Astrocyte (in vitro differentiated cells and primary cell): ENCODE measurements around the gene FUT8. TPM values are rescaled to one million over a fixed set of nuclear protein-coding genes. Genes with fewer than 3 reads are reported as not detected.
A peak's percentile ranks its signal among the peaks of the same experiment; 100 is the strongest.

Experiments
- DNase-seq: peaks from one replicate; pipeline ENCODE4 v3.0.0-alpha.2; 2010; ENCODE audit warnings: low read depth
- FAIRE-seq: peaks from 2 replicates; lab custom pipeline; 2011; peaks lifted over from hg19 to GRCh38; lab: Jason Lieb, UNC
- H2AFZ ChIP-seq: 2 replicates; pipeline ENCODE4 v1.6.0; 2012; ENCODE audit warnings: low read depth, low read length, inconsistent platforms
- H3K27ac ChIP-seq: 2 replicates; pipeline ENCODE4 v1.5.1; 2011; ENCODE audit warnings: low read depth, low read length, inconsistent platforms
- H3K27me3 ChIP-seq: 2 replicates; pipeline ENCODE4 v1.6.0; 2011; ENCODE audit warnings: low read length, inconsistent platforms; ENCODE audit not compliant: insufficient read depth
- H3K36me3 ChIP-seq: 2 replicates; pipeline ENCODE4 v1.5.1; 2011; ENCODE audit warnings: low read length, inconsistent platforms; ENCODE audit not compliant: insufficient read depth
- H3K4me1 ChIP-seq: 2 replicates; pipeline ENCODE4 v1.5.1; 2011; ENCODE audit warnings: low read length, inconsistent platforms; ENCODE audit not compliant: insufficient read depth
- H3K4me2 ChIP-seq: 2 replicates; pipeline ENCODE4 v1.6.0; 2012; ENCODE audit warnings: low read length, inconsistent platforms
- H3K4me3 ChIP-seq: 2 replicates; pipeline ENCODE4 v1.5.1; 2011; ENCODE audit warnings: low read depth, mild to moderate bottlenecking, low read length, inconsistent platforms; ENCODE audit not compliant: insufficient read depth
- H3K79me2 ChIP-seq: 2 replicates; pipeline ENCODE4 v1.6.0; 2012; ENCODE audit warnings: mild to moderate bottlenecking, low read length, inconsistent platforms; ENCODE audit not compliant: insufficient read depth
- H3K9ac ChIP-seq: 2 replicates; pipeline ENCODE4 v1.6.0; 2012; ENCODE audit warnings: mild to moderate bottlenecking, low read length, inconsistent platforms
- H3K9me3 ChIP-seq: 2 replicates; pipeline ENCODE4 v1.5.1; 2012; ENCODE audit warnings: low read depth, mild to moderate bottlenecking, low read length, inconsistent platforms; ENCODE audit not compliant: insufficient read depth
- H4K20me1 ChIP-seq: 2 replicates; pipeline ENCODE4 v1.6.0; 2012; ENCODE audit warnings: low read length, inconsistent platforms; ENCODE audit not compliant: insufficient read depth
- H3K27ac Mint-ChIP-seq: one replicate; pipeline ENCODE4 v1.8.0; 2021; ENCODE audit warnings: mild to moderate bottlenecking, mixed read lengths; ENCODE audit not compliant: unreplicated experiment
- H3K27me3 Mint-ChIP-seq: one replicate; pipeline ENCODE4 v1.8.0; 2021; ENCODE audit warnings: low read depth, mixed read lengths; ENCODE audit not compliant: unreplicated experiment
- H3K36me3 Mint-ChIP-seq: one replicate; pipeline ENCODE4 v1.8.0; 2021; ENCODE audit warnings: low read depth, mixed read lengths; ENCODE audit not compliant: unreplicated experiment
- H3K4me1 Mint-ChIP-seq: one replicate; pipeline ENCODE4 v1.8.0; 2021; ENCODE audit warnings: low read depth, mixed read lengths; ENCODE audit not compliant: unreplicated experiment
- H3K4me3 Mint-ChIP-seq: one replicate; pipeline ENCODE4 v1.8.0; 2021; ENCODE audit warnings: mild to moderate bottlenecking, moderate library complexity, mixed read lengths; ENCODE audit not compliant: unreplicated experiment
- H3K9me3 Mint-ChIP-seq: one replicate; pipeline ENCODE4 v1.8.0; 2021; ENCODE audit warnings: mild to moderate bottlenecking, mixed read lengths; ENCODE audit not compliant: unreplicated experiment
- CTCF ChIP-seq: IDR thresholded peaks from 2 replicates; pipeline ENCODE4 v1.5.1; 2011; ENCODE audit warnings: low read depth, mild to moderate bottlenecking, inconsistent platforms, low read length, moderate library complexity; ENCODE audit not compliant: insufficient read depth
- EZH2 ChIP-seq: IDR thresholded peaks from 2 replicates; pipeline ENCODE4 v1.6.1; 2012; ENCODE audit warnings: mild to moderate bottlenecking, low read length, inconsistent platforms; ENCODE audit not compliant: insufficient read depth
- total RNA-seq: library from RNA; stranded (reverse); gene quantifications from 2 replicates; pipeline ENCODE4 v1.2.1, GENCODE V29; 2021

Gene FUT8
- total RNA-seq, 1 donor from 2014 or later: 52.7 TPM

DNA sequence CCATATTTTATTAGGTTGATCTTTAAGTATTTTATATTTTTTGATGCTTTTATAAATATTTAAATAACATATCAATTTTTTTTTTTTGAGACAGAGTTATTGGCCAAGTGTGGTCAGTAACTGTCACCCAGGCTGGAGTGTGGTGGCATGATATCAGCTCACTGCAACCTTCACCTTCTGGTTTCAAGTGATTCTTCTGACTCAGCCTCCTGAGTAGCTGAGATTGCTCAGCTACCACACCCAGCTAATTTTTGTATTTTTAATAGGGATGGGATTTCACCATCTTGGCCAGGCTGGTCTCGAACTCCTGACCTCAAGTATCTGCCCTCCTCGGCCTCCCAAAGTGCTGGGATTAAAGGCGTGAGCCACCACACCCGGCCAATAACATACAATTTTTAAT is 71.1 kb downstream of the FUT8 start:
- FAIRE-seq: no peak
- no peaks in the 10 kb centered on the region for H3K9me3 Mint-ChIP-seq

DNA sequence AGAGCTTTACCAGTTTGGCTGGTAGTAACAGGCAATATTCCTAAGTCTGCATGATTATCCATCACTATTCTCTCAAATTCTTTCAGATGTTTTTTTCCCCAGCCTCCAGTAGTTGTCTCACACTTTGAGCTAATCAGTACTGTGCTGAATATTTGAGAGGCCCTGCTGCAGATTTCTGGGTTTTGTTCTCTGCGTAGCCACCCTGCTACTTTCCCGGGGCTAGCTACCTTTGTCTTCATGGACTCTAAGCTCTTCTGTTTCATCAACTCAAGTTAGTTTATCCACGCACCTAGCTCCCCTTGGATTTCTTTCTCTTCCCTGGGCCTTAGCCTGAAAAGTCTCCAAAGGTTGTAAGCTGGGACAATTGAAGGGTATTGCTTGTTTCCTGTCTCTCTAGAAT is 73.0 kb downstream of the FUT8 start:
- no peaks in the 10 kb centered on the region for H3K9me3 Mint-ChIP-seq
- Histone ChIP-seq H3K4me3 (no peak overlapping the region), H4K20me1 (peaks cover 19% of the 10 kb centered on the region), H3K27ac (no peak overlapping the region), H2AFZ (no peak overlapping the region), H3K79me2 (peaks cover 94% of the 10 kb centered on the region), H3K4me2 (no peak overlapping the region), H3K9me3 (no peaks in the 10 kb centered on the region), H3K9ac (no peak overlapping the region), H3K27me3 (no peaks in the 10 kb centered on the region), H3K4me1 (no peaks in the 10 kb centered on the region), H3K36me3 (no peaks in the 10 kb centered on the region)
- DNase-seq (no peak), FAIRE-seq (no peak)
- no peaks in the 10 kb centered on the region for H3K36me3 Mint-ChIP-seq
- peaks cover 16% of the 10 kb centered on the region for H3K4me1 Mint-ChIP-seq
- H3K27ac Mint-ChIP-seq: peak overlapping the region; percentile 26
- no peak overlapping the region for H3K4me3 Mint-ChIP-seq
- TF ChIP-seq CTCF: no peak
- TF ChIP-seq EZH2: no peak
- no peaks in the 10 kb centered on the region for H3K27me3 Mint-ChIP-seq

More for the DNA sequence above, 71.1 kb downstream of the FUT8 start:
- no peak overlapping the region for H2AFZ ChIP-seq
- peaks cover 91% of the 10 kb centered on the region for H3K79me2 ChIP-seq
- no peak for TF ChIP-seq CTCF
- TF ChIP-seq EZH2: no peak
- H3K27ac ChIP-seq: no peak overlapping the region
- no peaks in the 10 kb centered on the region for H3K36me3 ChIP-seq
- DNase-seq: peak; percentile 18
- H3K27me3 ChIP-seq: no peaks in the 10 kb centered on the region
- no peak overlapping the region for H3K9ac ChIP-seq
- Mint-ChIP-seq H3K4me1 (peaks cover 26% of the 10 kb centered on the region), H3K4me3 (no peak overlapping the region), H3K27ac (no peak overlapping the region), H3K27me3 (no peaks in the 10 kb centered on the region), H3K36me3 (no peaks in the 10 kb centered on the region)
- H3K4me1 ChIP-seq: peaks cover 8% of the 10 kb centered on the region
- H3K4me3 ChIP-seq: no peak overlapping the region
- H4K20me1 ChIP-seq: peaks cover 19% of the 10 kb centered on the region
- H3K9me3 ChIP-seq: no peaks in the 10 kb centered on the region
- H3K4me2 ChIP-seq: no peak overlapping the region

- Histone ChIP-seq H3K9me3 (no peaks in the 10 kb centered on the region), H3K36me3 (no peaks in the 10 kb centered on the region), H3K9ac (no peak overlapping the region), H3K4me1 (no peaks in the 10 kb centered on the region), H4K20me1 (peaks cover 19% of the 10 kb centered on the region), H2AFZ (no peak overlapping the region), H3K27me3 (no peaks in the 10 kb centered on the region), H3K4me3 (no peak overlapping the region), H3K79me2 (peaks cover 83% of the 10 kb centered on the region), H3K4me2 (no peak overlapping the region), H3K27ac (no peak overlapping the region)
- Mint-ChIP-seq H3K4me1 (peaks cover 16% of the 10 kb centered on the region), H3K9me3 (no peaks in the 10 kb centered on the region), H3K27me3 (no peaks in the 10 kb centered on the region), H3K36me3 (no peaks in the 10 kb centered on the region), H3K4me3 (no peak overlapping the region), H3K27ac (no peak overlapping the region)
- DNase-seq (peak; percentile 51), FAIRE-seq (no peak)
- TF ChIP-seq CTCF: no peak
- TF ChIP-seq EZH2: no peak
Observed at GRCh38 chr14:65486863-65487262, 74.3 kb downstream of the FUT8 start.
